ENCODE measurements around the gene OR5K3.

The OR5K3 gene

GRCh38 chr3:98432575-98432974, 42.1 kb downstream of the OR5K3 start:
- TF ChIP-seq CTCF (conservative IDR thresholded peaks at IDR 0.05) = no peak
- no peak for TF ChIP-seq ZFX (IDR thresholded peaks at IDR 0.05)
- no peak overlapping the region for H3K27ac ChIP-seq

- TF ChIP-seq ZFX (IDR thresholded peaks at IDR 0.05) (no peak), CTCF (conservative IDR thresholded peaks at IDR 0.05) (no peak)
- H3K27ac ChIP-seq = no peak overlapping the region
These were observed 43.3 kb downstream of the OR5K3 start for GRCh38 chr3:98433764-98434163.

- H3K27ac ChIP-seq = no peak overlapping the region
- TF ChIP-seq ZFX (IDR thresholded peaks at IDR 0.05) (no peak), CTCF (conservative IDR thresholded peaks at IDR 0.05) (no peak)
These were observed 43.9 kb downstream of the OR5K3 start for GRCh38 chr3:98434412-98434811.

- TF ChIP-seq CTCF (conservative IDR thresholded peaks at IDR 0.05) (no peak), ZFX (IDR thresholded peaks at IDR 0.05) (no peak)
- no peak overlapping the region for H3K27ac ChIP-seq
These were observed 49.8 kb downstream of the OR5K3 start for GRCh38 chr3:98440283-98440682.

Data from C4-2B (cell line).